NB4 (cell line): Measurements from ENCODE around the gene ARHGEF4.
A peak's percentile ranks its signal among the peaks of the same experiment; 100 is the strongest.

Experiments used
- DNase-seq: peaks from one replicate; pipeline ENCODE4 v3.0.0; 2010; ENCODE audit warnings: low read depth
- H3K4me3 ChIP-seq: one replicate; pipeline ENCODE4 v1.5.1; 2011; ENCODE audit warnings: mild to moderate bottlenecking, low read depth, low read length, moderate library complexity
- CTCF ChIP-seq: IDR thresholded peaks from one replicate; pipeline ENCODE4 v1.5.1; 2012; ENCODE audit warnings: low read depth, low read length
- MAX ChIP-seq: IDR thresholded peaks from 2 replicates; pipeline ENCODE4 v1.6.1; 2011; ENCODE audit warnings: low read depth, low read length
- MYC ChIP-seq: IDR thresholded peaks from 2 replicates; pipeline ENCODE4 v1.6.1; 2011; ENCODE audit warnings: low read depth, low read length
- POLR2A ChIP-seq: IDR thresholded peaks from 2 replicates; pipeline ENCODE4 v1.6.1; 2011; ENCODE audit warnings: mild to moderate bottlenecking; ENCODE audit not compliant: insufficient read length; ENCODE audit errors: extremely low read depth

The ARHGEF4 gene

GRCh38 chr2:130872741-130873125 lies 36.0 kb downstream of the ARHGEF4 start:
- no peak for TF ChIP-seq MAX
- TF ChIP-seq POLR2A, result no peak
- no peak for TF ChIP-seq MYC
- no peak for TF ChIP-seq CTCF
- no peak overlapping the region for H3K4me3 ChIP-seq
- no peak for DNase-seq

- H3K4me3 ChIP-seq, result no peak overlapping the region
- DNase-seq, result peak; percentile 76
- no peak for TF ChIP-seq POLR2A
- TF ChIP-seq CTCF, result peak; percentile 86
- TF ChIP-seq MYC, result no peak
- no peak for TF ChIP-seq MAX
These were observed 37.1 kb downstream of the ARHGEF4 start for GRCh38 chr2:130873700-130874346.

- peak; percentile 27 for DNase-seq
- no peak overlapping the region for H3K4me3 ChIP-seq
- TF ChIP-seq POLR2A, result no peak
- no peak for TF ChIP-seq CTCF
- TF ChIP-seq MAX, result no peak
These were observed 37.8 kb downstream of the ARHGEF4 start for GRCh38 chr2:130874512-130874911.

- no peak for DNase-seq
- TF ChIP-seq MAX (no peak), CTCF (no peak), POLR2A (no peak), MYC (no peak)
- no peak overlapping the region for H3K4me3 ChIP-seq
These were observed 39.2 kb downstream of the ARHGEF4 start for GRCh38 chr2:130875935-130876334.

GRCh38 chr2:130877258-130877657 lies 40.5 kb downstream of the ARHGEF4 start:
- DNase-seq, result no peak
- TF ChIP-seq POLR2A (no peak), MYC (no peak), MAX (no peak), CTCF (no peak)
- H3K4me3 ChIP-seq, result no peak overlapping the region

GRCh38 chr2:130878316-130878715 lies 41.6 kb downstream of the ARHGEF4 start:
- no peak overlapping the region for H3K4me3 ChIP-seq
- no peak for DNase-seq
- TF ChIP-seq MYC (no peak), CTCF (no peak), MAX (no peak), POLR2A (no peak)
